Measurements from ENCODE around the gene CTCF.

CTCF gene

DNA sequence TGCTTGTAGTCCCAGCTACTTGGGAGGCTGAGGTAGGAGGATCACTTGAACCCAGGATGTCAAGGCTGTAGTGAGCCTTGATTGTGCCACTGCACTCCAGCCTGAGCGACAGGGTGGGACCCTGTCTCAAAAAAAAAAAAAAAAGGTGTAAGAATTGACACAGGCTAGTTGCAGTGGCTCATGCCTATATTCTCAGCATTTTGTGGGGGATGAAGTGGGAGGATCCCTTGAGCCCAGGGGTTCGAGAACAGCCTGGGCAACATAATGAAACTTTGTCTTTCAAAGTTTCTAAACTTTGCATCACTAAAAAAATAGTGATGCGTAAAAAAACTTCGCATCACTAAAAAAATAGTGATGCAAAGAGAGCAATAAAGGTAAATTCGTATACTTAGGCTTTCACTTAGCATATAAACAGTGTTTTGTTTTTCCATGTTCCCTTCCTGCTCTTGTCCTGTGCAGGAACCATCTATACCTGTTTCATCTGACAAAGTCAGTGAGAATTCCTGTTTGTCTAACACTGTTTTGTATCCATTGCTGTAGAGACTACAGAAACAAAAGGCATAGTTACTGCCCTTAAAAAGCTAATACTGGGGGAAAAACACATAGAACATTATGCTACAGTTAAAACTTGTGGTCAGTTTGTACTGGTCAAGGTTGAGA, 32.1 kb downstream of the CTCF start:
- DNase-seq (ENCODE audit: low read depth in 3 of 3), result no peak

DNA sequence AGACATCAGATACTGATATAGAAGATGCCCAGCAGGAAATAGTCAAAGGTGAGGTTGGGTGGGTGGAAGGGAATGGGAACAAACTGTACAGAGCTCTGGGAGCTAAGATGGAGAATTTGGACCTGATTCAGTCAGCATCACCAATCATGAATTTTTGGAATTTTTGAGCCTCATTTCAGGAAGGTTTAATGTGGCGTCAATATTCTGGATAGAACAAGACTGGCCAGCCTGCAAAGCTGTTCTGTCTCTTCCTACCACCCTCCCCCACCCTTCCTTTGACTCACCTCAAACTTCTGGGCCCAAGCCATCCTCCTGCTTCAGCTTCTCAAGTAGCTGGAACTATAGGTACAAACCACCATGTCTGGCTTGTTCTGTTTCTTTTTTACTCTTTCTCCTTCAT, 32.6 kb downstream of the CTCF start:
- peak in 1 of 3 donors; percentile 15 for DNase-seq (ENCODE audit: low read depth in 3 of 3)

DNA sequence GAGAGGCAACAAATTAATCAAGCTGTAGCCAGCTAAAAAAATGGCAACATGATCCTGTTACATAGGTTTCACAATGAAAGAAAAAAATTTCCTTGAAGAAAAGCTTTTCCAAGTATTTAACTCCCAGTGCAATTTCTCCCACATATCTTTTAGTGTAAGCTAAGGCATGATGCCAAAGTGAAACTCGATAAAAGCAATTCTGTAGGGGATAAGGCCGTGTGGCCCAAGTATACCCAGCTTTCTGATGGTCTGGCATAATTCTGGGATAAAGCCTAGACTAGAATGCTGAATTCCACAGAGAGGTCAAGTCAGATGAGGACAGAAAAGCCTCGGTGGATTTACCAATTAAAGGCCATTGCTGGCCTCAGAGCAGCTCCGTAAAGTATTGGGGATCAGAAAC, 36.2 kb downstream of the CTCF start:
- DNase-seq (ENCODE audit: low read depth in 3 of 3), result no peak

DNA sequence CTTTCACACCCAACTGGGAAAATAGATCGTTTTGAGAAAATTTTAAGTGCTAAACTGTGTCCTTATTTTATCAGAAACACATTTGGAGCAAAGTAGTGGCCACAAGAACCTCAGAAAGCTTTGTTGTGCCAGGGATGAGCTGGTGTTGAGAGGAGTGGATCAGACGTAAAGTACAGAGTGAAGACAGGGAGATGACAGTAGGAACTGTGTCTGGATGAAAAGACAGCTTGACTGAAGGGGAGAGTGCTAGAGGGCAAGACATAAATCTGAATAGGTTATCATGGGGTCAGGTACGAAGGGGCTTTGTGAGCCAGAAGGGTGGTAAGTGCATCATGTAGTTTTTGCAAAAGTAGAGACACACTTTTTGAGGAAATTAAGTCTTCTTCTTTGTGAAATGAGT, 43.3 kb downstream of the CTCF start:
- no peak for DNase-seq (ENCODE audit: low read depth in 3 of 3)

DNA sequence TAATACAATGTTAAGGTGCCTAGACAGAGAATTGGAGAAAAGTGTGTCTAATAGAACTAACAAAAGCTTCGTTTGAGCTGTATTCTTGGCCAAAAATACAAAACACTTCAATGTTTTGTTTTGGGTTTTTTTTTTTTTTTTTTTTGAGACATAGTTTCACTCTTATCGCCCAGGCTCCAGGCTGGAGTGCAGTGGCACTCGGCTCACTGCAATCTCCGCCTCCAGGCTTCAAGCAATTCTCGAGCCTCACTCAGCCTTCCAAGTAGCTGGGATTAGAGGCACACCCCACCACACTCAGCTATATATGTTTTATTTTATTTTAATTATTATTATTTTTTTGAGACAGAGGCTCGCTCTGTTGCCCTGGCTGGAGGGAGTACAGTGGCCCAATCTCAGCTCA, 44.3 kb downstream of the CTCF start:
- no peak for DNase-seq (ENCODE audit: low read depth in 3 of 3)

DNA sequence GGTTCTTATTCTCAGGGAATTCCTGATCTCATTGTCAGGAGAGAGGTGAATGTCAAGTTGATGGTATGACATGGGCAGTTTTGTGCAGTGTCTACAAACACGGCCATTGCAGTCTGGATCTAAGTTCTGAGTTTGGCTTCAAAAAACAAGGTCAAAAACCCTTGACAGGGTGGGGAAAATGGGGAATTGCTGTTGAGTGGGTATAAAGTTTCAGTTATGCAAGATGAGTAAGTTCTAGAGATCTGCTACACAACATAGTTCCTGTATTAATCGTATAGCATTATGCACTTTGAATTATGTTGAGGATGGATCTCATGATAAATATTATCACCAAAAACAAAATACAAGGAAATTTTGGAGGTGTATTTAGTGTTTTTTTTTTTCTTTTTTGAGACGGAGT, 46.0 kb downstream of the CTCF start:
- DNase-seq (ENCODE audit: low read depth in 3 of 3), result no peak

DNA sequence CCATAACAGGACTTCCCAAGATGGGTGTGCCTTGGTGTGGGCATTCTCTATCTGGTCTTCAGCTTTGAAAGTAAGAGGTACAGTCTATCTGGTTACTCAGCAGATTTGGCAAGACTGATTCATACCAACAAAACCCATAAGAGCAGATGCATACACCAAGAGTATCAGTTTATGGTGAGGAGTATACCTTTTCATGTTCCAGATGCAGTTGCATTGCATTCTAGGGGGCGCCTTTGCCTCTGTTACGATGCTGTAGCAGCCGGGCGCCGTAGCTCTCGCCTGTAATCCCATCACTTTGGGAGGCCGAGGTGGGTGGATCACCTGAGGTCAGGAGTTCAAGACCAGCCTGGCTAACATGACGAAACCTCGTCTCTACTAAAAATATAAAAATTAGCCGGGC, 51.5 kb downstream of the CTCF start:
- no peak for DNase-seq (ENCODE audit: low read depth in 3 of 3)

DNA sequence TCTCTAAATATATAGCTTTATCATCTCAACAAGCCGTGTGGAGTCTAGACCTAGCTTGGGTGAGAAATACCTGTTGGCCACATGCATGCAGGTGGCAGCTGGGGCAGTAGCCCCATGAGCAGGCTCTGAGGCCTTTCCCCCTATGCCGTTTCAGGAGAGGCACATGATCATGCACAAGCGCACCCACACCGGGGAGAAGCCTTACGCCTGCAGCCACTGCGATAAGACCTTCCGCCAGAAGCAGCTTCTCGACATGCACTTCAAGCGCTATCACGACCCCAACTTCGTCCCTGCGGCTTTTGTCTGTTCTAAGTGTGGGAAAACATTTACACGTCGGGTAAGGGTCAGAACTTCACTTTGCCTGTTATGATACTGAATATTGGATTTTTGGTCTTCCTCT, 65.9 kb downstream of the CTCF start:
- no peak for DNase-seq (ENCODE audit: low read depth in 3 of 3)

DNA sequence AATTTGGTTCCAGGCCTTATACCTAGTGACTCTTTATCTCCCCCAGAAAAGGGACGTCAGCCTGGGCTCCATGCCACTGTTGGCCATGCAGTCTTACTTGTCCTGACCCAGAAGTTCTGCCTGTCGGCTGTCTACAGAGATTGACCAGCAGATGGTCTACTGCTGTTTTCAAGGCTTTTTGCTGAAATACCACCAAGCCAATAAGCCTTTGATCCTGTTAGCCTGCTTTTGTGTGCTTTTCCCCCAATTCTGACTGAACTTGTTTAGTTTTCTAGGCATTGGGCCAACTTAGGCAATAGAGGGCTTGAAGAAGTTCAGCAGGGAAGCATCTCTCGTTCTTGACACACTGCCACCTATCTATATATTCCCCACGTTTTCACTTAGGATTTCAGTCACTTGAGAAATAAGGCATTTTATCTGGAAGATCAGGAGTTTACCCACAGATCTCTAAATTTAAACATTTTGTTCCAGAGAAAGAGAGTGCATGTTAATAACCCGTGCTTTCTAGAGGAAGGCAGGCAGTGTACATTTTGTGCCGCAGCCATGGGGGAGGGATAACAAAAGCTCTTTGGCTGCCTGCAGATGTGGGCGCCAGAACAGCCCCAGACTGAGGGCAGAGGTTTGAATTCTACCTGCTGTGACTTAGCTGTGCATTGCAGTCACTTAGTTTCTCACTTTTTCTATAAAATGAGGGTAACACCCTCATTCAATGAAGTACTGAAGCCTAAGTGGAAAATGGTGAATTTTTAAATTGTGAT, 70.3 kb downstream of the CTCF start:
- no peak for DNase-seq (ENCODE audit: low read depth in 3 of 3)

DNA sequence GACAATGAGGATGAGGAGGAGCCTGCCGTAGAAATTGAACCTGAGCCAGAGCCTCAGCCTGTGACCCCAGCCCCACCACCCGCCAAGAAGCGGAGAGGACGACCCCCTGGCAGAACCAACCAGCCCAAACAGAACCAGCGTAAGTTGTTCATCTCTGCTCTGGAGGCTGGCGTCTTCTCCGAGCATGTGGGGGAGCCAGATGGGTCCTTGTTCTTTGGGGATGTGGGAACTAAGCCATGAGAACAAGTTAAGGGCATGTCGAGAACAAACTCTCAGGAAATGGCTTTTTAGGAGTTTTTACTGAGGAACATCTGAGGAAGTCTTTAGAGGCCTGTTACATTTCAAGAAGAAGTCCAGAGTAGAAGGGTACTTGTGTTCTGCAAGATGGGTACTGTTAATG, 74.4 kb downstream of the CTCF start:
- DNase-seq (ENCODE audit: low read depth in 3 of 3), result no peak

DNA sequence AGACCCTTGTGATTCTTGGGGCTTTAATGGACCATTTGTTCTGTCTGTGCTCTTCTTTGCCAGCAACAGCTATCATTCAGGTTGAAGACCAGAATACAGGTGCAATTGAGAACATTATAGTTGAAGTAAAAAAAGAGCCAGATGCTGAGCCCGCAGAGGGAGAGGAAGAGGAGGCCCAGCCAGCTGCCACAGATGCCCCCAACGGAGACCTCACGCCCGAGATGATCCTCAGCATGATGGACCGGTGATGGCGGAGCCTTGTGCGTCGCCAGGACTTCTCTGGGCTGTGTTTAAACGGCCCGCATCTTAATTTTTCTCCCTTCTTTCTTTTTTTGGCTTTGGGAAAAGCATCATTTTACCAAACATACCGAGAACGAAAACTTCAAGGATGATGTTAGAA, 75.3 kb downstream of the CTCF start:
- no peak for DNase-seq (ENCODE audit: low read depth in 3 of 3)

DNA sequence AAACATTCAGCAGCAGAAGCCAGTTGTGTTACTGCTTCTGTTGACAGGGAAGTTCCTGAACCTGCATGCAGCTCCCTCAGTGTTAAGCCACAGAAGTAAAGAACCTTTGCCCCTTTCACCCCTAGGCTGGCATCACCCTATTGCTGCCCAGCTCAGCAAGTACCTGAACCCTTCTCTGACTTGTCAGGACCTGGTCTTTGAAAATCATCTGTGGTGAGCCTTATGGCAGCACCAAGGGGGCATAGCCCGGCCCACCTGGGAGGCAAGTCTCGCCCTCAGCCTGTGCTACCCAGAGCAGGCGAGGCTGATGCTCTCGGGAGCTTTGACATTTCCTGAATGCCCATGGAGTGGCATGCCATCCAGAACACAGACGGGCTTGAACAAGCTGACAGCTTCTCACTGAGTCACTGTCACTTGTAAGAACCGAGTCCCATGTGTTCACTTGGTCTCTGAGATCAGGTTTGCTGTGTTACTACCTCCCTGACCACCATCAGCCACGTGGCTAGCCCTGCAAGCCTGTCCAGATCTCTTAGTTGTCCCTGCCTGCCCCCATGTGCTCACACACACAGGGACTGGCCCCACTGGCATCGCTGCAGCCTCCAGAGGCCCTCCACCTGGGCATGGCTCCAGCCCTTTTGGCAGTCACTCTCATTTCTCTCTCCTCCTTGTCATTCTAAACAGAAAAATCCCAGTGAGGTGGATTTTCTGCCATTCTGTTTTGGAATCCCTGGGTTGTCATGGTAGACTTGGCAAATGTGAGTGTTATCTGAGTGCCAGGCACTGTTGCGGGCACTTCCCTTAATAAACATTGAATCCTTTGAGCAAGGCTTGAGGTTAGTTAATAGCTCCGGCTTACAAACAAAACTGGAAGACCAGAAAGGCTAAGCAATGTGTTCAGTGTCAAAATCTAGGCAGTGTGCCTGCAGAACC, 79.7 kb downstream of the CTCF start:
- DNase-seq (ENCODE audit: low read depth in 3 of 3), result no peak

DNA sequence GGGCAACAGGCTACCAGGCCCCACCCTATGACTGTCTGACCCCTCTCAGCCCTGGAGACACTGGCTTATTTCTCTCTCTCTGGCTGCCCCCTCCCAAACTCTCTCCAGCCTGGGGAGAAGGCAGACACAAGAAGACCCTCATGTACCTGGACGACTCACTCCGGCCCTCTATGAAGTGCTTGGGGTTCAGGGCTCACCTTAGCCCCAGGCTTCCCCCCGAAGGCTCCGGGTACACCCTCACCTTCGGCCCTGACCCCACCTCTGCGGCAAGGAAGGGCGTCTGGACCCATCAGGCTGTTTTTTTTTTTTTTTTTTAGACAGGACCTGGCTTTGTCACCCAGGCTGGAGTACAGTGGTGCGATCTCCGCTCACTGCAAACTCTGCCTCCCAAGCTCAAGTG, 81.7 kb downstream of the CTCF start:
- no peak for DNase-seq (ENCODE audit: low read depth in 3 of 3)

DNA sequence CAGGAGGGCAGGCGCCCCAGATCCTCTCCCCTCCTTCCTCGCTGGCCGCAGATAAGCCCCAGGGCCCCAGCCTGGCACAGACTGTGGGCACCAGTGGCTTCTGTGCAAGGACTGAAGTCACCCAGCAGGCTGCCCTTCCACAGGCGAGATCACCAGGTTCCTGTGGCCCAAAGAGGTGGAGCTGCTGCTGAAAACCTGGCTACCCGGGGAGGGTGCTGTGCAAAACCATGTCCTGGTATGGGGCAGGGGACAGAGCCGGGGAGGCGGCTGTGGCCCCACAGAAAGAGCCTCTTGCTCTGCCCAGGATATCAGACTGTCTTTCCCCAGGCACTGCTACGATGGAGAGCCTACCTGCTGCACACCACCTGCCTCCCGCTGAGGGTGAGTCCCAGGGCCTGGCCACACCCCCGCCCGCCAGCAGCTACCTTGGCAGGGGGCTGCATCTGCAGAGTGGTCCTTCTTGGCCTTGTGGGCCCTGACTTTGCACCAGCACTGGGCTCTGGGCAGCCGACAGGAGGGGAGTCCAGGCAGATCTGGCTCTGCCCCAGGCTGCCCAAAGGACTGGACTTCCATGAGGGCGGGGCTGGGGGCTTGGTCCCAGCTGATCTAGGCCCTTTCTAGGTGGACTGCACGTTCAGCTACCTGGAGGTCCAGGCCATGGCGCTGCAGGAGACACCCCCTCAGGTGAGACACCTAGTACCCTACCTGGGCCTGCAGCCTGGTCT, 83.2 kb downstream of the CTCF start:
- DNase-seq (ENCODE audit: low read depth in 3 of 3), result no peak

DNA sequence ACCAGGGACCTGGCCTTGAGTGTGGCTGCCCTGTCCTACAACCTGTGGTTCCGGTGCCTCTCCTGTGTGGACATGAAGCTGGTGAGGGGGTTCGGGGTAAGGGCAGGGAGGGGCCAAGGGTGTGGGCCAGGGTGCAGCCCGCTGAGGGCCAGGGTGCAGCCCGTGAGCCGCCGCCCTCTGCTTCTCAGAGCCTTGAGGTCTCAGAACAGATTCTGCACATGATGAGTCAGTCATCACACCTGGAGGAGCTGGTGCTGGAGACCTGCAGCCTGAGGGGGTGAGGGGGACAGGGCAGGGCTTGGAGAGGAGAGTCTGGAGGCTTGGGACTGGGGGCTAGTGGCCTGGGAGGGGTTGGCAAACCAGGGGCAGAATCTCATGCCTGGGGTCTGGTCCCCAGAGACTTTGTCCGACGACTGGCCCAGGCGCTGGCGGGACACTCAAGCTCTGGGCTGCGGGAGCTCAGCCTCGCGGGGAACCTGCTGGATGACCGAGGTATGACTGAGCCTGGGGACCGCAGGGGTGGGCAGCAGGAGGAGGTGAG, 84.9 kb downstream of the CTCF start:
- no peak for DNase-seq (ENCODE audit: low read depth in 3 of 3)

DNA sequence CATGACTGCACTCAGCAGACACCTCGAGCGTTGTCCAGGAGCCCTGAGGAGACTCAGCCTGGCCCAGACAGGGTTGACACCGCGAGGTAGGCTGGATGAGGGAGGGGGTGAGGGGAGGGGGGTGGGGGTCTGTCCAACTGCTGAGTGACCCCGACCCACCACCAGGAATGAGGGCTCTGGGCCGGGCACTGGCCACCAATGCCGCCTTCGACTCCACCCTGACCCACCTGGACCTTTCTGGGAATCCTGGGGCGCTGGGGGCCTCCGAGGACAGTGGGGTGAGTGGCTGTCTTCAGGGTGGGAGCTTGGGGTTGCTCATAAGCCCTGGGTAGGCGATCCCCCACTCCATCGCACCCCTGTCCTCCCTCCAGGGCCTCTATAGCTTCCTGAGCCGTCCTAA, 85.4 kb downstream of the CTCF start:
- DNase-seq (ENCODE audit: low read depth in 3 of 3), result no peak

DNA sequence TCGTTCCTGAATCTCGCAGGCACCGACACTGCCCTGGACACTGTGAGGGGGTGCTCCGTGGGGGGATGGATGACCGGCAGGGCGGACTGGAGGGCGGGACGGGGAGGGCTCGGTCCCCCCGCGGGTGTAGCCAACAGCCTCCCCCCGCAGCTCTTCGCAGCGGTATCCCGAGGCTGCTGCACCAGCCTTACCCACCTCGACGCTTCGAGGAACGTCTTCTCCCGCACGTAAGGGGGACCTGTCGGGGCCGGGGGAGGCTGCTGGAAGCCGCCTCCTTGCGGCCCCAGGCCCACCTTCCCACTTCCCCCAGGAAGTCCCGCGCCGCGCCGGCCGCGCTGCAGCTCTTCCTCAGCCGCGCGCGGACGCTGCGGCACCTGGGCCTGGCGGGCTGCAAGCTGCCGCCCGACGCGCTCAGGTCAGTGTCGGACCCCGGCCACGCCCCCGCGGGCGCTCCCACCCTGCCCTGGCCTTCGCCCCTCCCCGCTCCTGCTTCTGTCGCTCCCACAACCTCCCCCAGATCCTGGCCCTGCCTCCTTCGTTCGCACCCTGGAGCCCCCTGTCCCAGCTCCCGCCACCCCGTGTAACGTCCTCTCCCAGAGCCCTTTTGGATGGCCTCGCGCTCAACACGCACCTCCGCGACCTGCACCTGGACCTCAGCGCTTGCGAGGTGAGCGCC, 85.9 kb downstream of the CTCF start:
- DNase-seq (ENCODE audit: low read depth in 3 of 3), result no peak

DNA sequence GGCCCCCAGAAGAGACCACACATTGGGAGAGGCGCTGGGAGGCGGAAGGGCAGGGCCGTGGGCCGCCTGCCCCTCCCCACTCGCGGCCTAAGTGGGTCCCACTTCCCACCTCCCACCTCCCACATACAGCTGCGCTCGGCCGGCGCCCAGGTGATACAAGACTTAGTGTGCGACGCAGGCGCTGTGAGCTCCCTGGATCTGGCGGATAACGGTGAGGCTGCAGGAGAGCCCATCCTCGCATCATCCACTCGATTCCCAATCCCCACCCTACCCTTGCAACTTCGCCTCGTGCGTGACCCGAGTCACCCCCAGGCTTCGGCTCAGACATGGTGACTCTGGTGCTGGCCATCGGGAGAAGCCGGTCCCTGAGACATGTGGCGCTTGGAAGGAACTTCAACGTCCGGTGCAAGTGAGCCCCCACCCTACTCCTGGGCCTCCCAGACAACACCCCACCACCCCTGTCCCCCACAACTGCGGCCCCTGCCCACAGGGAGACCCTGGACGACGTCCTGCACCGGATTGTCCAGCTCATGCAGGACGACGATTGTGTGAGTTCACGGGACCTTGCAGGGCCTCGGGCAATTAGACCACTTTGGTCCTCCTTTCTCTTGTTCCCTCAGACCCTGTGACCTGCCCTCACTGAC, 86.6 kb downstream of the CTCF start:
- DNase-seq (ENCODE audit: low read depth in 3 of 3), result no peak

DNA sequence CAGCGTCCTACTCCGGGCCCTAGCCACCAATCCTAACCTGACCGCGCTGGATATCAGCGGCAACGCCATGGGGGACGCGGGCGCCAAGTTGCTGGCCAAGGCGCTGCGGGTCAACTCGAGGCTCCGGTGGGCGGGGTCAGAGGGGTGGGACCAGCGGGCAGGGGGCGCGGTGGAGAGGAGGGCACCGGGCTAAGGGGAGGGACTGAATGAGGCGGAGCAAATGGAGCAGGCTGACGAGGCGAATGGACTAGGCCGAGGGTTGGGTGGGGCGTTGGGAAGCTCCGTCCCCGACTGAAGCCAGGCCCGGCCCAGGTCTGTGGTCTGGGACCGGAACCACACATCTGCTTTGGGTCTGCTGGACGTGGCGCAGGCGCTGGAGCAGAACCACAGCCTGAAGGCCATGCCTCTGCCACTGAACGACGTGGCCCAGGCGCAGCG, 87.2 kb downstream of the CTCF start:
- no peak for DNase-seq (ENCODE audit: low read depth in 3 of 3)

DNA sequence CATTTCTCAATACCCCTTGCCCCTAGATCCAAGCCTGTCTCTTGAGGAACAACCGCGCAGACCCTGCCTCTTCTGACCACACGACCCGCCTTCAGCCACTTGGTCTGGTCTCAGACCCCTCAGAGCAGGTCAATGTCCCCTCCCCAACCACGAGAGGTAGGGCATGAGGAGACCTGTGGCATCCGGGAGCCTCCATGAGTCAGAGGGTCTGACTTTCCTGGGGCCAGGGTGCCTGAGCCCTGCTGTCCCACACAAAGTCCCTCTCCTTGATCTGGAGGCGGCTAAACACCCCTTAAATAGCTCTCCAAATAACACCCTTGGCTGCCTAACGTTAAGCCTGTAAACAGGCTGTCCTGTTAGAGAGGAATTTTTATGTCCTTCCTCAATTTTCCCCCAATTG, 87.7 kb downstream of the CTCF start:
- no peak for DNase-seq (ENCODE audit: low read depth in 3 of 3)

DNA sequence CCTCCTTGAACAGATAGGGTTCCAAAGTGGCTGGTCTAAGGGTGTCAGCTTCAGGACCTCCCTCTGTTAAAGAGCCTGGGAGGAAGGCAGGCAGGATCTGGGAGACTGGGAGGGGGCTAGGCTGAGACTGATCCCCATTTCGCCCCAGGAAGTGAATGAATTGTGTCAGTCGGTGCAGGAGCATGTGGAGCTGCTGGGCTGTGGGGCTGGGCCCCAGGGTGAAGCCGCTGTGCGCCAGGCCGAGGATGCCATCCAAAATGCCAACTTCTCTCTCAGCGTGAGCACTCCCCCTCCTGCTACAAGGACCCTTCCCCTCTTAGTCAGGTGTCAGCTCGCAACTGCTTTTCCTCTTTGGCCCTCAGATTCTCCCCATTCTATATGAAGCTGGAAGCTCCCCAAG, 88.7 kb downstream of the CTCF start:
- DNase-seq (ENCODE audit: low read depth in 3 of 3), result no peak

All from stimulated activated CD4-positive, alpha-beta T cell treated with anti-CD3 and anti-CD28 coated beads, TNF-alpha, amount 100 ng/mL, for 48 hours (primary cell).